Endothelial cell of umbilical vein (primary cell): Measurements from ENCODE around the gene NR5A2. TPM values are rescaled to one million over a fixed set of nuclear protein-coding genes. Genes with fewer than 3 reads are reported as not detected.

Experiments used
- BruUV-seq: library from RNA; stranded (reverse); fragments of 400-500 nt; replicated peaks from 2 replicates; lab custom pipeline; 2021; lab: Mats Ljungman, UMichigan
- CTCF ChIA-PET: fragments of 300-600, 350-600 bp; sonication (Branson Sonifier 250); formaldehyde crosslinking; loops from one replicate; lab custom pipeline; 2021; ENCODE audit warnings: antibody characterized with exemption, inconsistent platforms; lab: Charles Lee
- POLR2A ChIA-PET: fragments of 300-600, 350-600 bp; sonication (Branson Sonifier 250); formaldehyde crosslinking; loops from one replicate; lab custom pipeline; 2021; ENCODE audit warnings: antibody characterized with exemption, inconsistent platforms; lab: Charles Lee
- DNase-seq: peaks from one replicate; pipeline ENCODE4 v3.0.0-alpha.2; 2011; ENCODE audit warnings: low read depth, low spot score
- FAIRE-seq: peaks from 2 replicates; lab custom pipeline; 2011; peaks lifted over from hg19 to GRCh38; lab: Jason Lieb, UNC
- H2AFZ ChIP-seq: 2 replicates; pipeline ENCODE4 v1.6.0; 2012; ENCODE audit warnings: low read depth, low read length, control low read depth, inconsistent platforms
- H3K27ac ChIP-seq: 2 replicates; pipeline ENCODE4 v1.5.1; 2011; ENCODE audit warnings: low read depth, mild to moderate bottlenecking, control low read depth, low read length, moderate library complexity; ENCODE audit not compliant: insufficient read depth
- H3K27me3 ChIP-seq, 2 experiments: 2 replicates each; pipeline versions ENCODE4 v1.6.0 to v1.6.1; 2011; ENCODE audit warnings: low read length in 2 of 2, mixed read lengths in 1 of 2; ENCODE audit not compliant: control insufficient read depth in 2 of 2, insufficient read depth in 2 of 2
- H3K36me3 ChIP-seq, 2 experiments: 2 replicates in 1 of 2; 3 replicates in 1 of 2; pipeline ENCODE4 v1.5.1; 2011; ENCODE audit warnings: low read length in 2 of 2, mild to moderate bottlenecking in 1 of 2, moderate library complexity in 1 of 2; ENCODE audit not compliant: control insufficient read depth in 2 of 2, insufficient read depth in 2 of 2; ENCODE audit errors: extremely low read depth in 1 of 2
- H3K4me1 ChIP-seq: 3 replicates; pipeline ENCODE4 v1.5.1; 2011; ENCODE audit warnings: mild to moderate bottlenecking, low read length; ENCODE audit not compliant: control insufficient read depth, insufficient read depth; ENCODE audit errors: extremely low read depth
- H3K4me2 ChIP-seq: 2 replicates; pipeline ENCODE4 v1.6.1; 2011; ENCODE audit warnings: low read length, control low read depth, mixed read lengths; ENCODE audit not compliant: insufficient read depth
- H3K4me3 ChIP-seq, 3 experiments: fragments of 200-600 bp in 1 of 3; sonication (generic), shearing (Covaris generic) in 1 of 3; replicated peaks in 1 of 3; 2 replicates each; pipeline ENCODE4 v1.5.1; 2011 to 2016; ENCODE audit warnings: control low read depth in 3 of 3, low read length in 3 of 3, mild to moderate bottlenecking in 2 of 3, inconsistent platforms in 1 of 3, low read depth in 1 of 3, moderate library complexity in 1 of 3; ENCODE audit not compliant: insufficient read depth in 1 of 3
- H3K79me2 ChIP-seq: 2 replicates; pipeline ENCODE4 v1.6.0; 2012; ENCODE audit warnings: low read length, inconsistent platforms; ENCODE audit not compliant: control insufficient read depth, insufficient read depth
- H3K9ac ChIP-seq: replicated peaks from 2 replicates; pipeline ENCODE3; 2011; ENCODE audit warnings: low read length, control low read depth; ENCODE audit not compliant: insufficient read depth; ENCODE audit errors: extremely low read depth
- H3K9me1 ChIP-seq: replicated peaks from 3 replicates; pipeline ENCODE4 v1.6.0; 2011; ENCODE audit warnings: mild to moderate bottlenecking, low read length; ENCODE audit not compliant: control insufficient read depth, insufficient read depth; ENCODE audit errors: extremely low read depth
- H3K9me3 ChIP-seq: replicated peaks from 2 replicates; pipeline ENCODE4 v1.5.1; 2012; ENCODE audit warnings: low read length, inconsistent platforms; ENCODE audit not compliant: control insufficient read depth, insufficient read depth
- H4K20me1 ChIP-seq: replicated peaks from 2 replicates; pipeline ENCODE3; 2011; ENCODE audit warnings: mild to moderate bottlenecking, low read length; ENCODE audit not compliant: control insufficient read depth, insufficient read depth; ENCODE audit errors: extremely low read depth
- CTCF ChIP-seq, 2 donors: IDR thresholded peaks; 1 replicate in 1 of 2; 2 replicates in 1 of 2; pipeline ENCODE4 v1.5.1; 2011; ENCODE audit warnings: low read length in 2 of 2, mild to moderate bottlenecking in 2 of 2, moderate library complexity in 2 of 2, control low read depth in 1 of 2, inconsistent platforms in 1 of 2, low read depth in 1 of 2; ENCODE audit not compliant: insufficient read depth in 1 of 2; ENCODE audit errors: extremely low read depth in 1 of 2
- EZH2 ChIP-seq: IDR thresholded peaks from 2 replicates; pipeline ENCODE4 v1.6.1; 2012; ENCODE audit warnings: borderline replicate concordance, low read depth, mild to moderate bottlenecking, moderate library complexity, low read length, inconsistent platforms; ENCODE audit not compliant: severe bottlenecking
- FOS ChIP-seq: IDR thresholded peaks from 2 replicates; pipeline ENCODE4 v1.6.1; 2011; ENCODE audit warnings: mild to moderate bottlenecking, low read length, moderate library complexity, borderline replicate concordance; ENCODE audit not compliant: insufficient read depth
- GATA2 ChIP-seq: IDR thresholded peaks from 2 replicates; pipeline ENCODE4 v1.7.0; 2011; ENCODE audit warnings: low read depth, mild to moderate bottlenecking, moderate library complexity, mixed read lengths, low read length; ENCODE audit not compliant: insufficient read length, insufficient read depth
- JUN ChIP-seq: IDR thresholded peaks from 2 replicates; pipeline ENCODE4 v1.6.1; 2011; ENCODE audit warnings: borderline replicate concordance, low read depth; ENCODE audit not compliant: insufficient read length, insufficient read depth
- MAX ChIP-seq: IDR thresholded peaks from 2 replicates; pipeline ENCODE4 v1.6.1; 2011; ENCODE audit not compliant: insufficient read depth, insufficient read length
- MYC ChIP-seq: IDR thresholded peaks from one replicate; pipeline ENCODE4 v1.6.1; 2011; ENCODE audit warnings: mild to moderate bottlenecking, low read depth, low read length
- POLR2A ChIP-seq: IDR thresholded peaks from 2 replicates; pipeline ENCODE4 v1.6.1; 2012; ENCODE audit warnings: low read depth, mild to moderate bottlenecking, control low read depth, low read length
- POLR2AphosphoS5 ChIP-seq: IDR thresholded peaks from 2 replicates; pipeline ENCODE4 v1.6.1; 2012; ENCODE audit warnings: low read depth, mild to moderate bottlenecking, control low read depth, low read length, moderate library complexity; ENCODE audit not compliant: insufficient read depth
- dilution Hi-C: fragments of 300-500 bp; cut with MboI; formaldehyde crosslinking; loops from one replicate; pipeline ENCODE4 v1.15.0; 2019; ENCODE audit warnings: low sequenced_read_pairs; ENCODE audit not compliant: extremely low pct_ligation_motif_present
- intact Hi-C: fragments of 100-400 bp; cut with micrococcal nuclease; formaldehyde crosslinking; loops from one replicate; pipeline ENCODE4 v1.10.0; 2022
- polyA plus RNA-seq, 4 experiments: library from polyadenylated mRNA; depleted of rRNA in 3 of 4; stranded (reverse) in 3 of 4; unstranded in 1 of 4; fragments of >200 nt; gene quantifications; 2 replicates each; pipeline versions ENCODE4 v1.2.1 to v1.2.3, GENCODE V29; 2011 to 2012; ENCODE audit warnings: missing spikeins in 1 of 4
- total RNA-seq: library from RNA; stranded (reverse); gene quantifications from 2 replicates; pipeline ENCODE4 v1.2.3, GENCODE V29; 2021

Gene NR5A2
- total and polyA plus RNA-seq, 2 donors (not counting 3 experiments of a cell fraction or from before 2014, with no cell fraction given), result 3.4 to 12.1 TPM

- H3K27ac ChIP-seq, result no peak overlapping the region
- DNase-seq (no peak), FAIRE-seq (no peak)
- BruUV-seq, result no TSS peak
- dilution Hi-C loops, result no loop called here
- H3K4me3 ChIP-seq, result no peak overlapping the region
- H3K9ac ChIP-seq, result no peak overlapping the region
- TF ChIP-seq CTCF (IDR thresholded peaks at IDR 0.05; ENCODE audit: extremely low read depth in 1 of 2, insufficient read depth in 1 of 2, low read depth in 1 of 2, low read length in 2 of 2) (no peak), GATA2 (no peak), POLR2AphosphoS5 (no peak), MYC (no peak), FOS (no peak), POLR2A (no peak), EZH2 (no peak), JUN (no peak), MAX (no peak)
- no peaks in the 10 kb centered on the region for H3K9me1 ChIP-seq
- no peaks in the 10 kb centered on the region for H4K20me1 ChIP-seq
- ChIA-PET CTCF (interaction anchor here (1.1 kb wide), 1 partner anchor 12 kb away, joined by 3 read pairs; no protein-coding TSS in a partner anchor), POLR2A (no interaction called here)
- intact Hi-C loops, result no loop called here
- no peaks in the 10 kb centered on the region for H3K36me3 ChIP-seq
- no peak overlapping the region for H2AFZ ChIP-seq
- no peaks in the 10 kb centered on the region for H3K27me3 ChIP-seq
- H3K79me2 ChIP-seq, result no peaks in the 10 kb centered on the region
- no peak overlapping the region for H3K4me2 ChIP-seq
- no peaks in the 10 kb centered on the region for H3K9me3 ChIP-seq
- H3K4me1 ChIP-seq, result no peaks in the 10 kb centered on the region
Measured at GRCh38 chr1:200108659-200109058, 81.1 kb downstream of the NR5A2 start.
